Effector CD8-positive, alpha-beta T cell (primary cell): ENCODE measurements around the gene TM9SF4.

Experiments used
- DNase-seq: peaks from one replicate; lab custom pipeline; 2025; lab: John Stamatoyannopoulos, UW

Gene TM9SF4

DNA sequence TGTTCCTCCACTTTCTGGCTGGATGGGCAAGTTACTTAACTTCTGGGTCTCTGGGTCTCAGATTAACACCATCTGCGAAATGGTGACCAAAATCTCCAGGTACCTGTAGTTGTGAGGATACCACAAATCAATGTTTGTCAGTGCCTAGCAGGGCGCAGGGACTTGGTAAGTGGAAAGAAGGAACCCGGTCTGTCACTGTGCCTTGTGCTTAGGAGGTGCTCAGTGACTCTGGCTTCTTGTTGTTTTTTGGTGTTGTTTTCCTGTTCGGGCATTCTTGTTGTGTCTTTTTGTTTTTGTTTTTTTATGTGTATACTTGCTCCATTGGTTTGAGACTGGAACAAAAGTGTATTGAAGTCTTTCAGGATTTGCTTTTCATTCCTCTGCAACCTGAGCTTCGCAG is 17.8 kb downstream of the TM9SF4 start:
- no peak for DNase-seq

DNA sequence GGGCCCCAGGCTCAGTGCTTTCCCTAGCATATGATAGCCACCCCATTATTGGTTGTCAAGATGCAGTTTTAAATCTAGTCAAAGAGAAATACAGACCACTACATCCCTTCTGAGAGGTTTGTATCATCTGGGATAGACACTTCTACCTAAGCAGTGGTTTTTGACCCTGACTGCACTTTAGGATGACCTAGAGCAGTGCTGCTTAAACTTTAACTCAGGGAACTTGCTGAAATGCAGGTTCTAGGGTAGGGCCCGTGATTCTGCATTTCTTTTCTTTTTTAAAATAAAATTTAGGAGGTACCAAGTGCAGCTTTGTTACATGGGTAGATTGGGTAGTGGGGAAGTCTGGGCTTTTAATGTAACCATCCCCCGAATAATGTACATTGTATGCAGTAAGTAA is 18.7 kb downstream of the TM9SF4 start:
- DNase-seq: no peak

DNA sequence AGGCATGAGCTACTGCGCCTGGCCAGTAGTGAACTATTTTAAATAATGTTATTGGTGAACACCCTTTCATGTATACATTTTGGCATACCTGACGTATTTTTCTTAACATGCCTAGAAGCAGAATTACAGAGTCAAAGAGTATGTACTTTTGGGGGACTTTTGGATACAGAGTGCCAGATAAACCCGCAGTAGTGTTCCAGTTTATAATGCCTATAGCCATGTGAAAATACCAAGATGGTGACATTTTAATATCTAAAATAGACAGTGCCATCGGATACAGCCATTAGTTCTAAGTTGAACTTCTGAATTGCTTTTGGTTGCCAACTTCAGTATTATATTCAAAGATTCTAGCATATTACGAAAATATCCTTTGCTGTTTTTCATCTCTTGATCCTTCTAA is 20.3 kb downstream of the TM9SF4 start:
- no peak for DNase-seq

DNA sequence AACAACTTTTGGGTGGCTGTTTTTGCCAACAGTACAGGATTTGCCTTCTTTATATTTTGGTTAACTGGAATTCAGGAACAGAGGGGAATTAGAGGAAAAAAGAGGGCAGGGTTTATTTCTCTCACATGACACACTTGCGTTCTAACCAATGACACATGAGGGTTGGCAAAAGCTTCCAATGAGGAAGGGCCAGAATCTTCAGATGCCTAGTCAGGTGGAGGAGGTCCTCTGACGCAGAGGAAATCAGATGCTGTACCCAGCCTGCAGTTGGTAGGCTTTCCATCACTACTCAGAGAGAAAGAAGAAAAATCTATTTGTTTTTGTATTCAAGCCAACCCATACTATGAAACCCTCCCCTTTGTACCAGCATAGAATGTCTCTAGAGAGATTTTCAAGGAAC is 20.8 kb downstream of the TM9SF4 start:
- no peak for DNase-seq

DNA sequence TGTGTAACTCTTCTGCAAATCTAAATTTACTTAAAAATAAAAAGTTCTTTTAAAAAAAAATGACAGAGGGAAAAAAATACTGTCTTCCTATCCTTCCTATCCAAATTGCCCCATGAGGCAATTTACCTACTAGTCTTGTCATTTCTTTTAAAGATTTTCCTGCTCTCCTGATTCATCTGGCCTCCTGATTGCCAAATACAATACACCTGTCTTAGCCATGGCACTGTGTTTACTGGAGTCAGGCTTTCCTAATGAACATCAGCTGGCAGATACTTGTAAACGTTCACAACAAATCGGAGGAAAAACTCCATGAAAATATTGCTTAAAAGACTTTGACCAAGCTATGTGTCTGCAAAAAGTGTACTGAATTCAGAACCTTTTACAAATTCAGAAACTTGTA is 21.5 kb downstream of the TM9SF4 start:
- no peak for DNase-seq

DNA sequence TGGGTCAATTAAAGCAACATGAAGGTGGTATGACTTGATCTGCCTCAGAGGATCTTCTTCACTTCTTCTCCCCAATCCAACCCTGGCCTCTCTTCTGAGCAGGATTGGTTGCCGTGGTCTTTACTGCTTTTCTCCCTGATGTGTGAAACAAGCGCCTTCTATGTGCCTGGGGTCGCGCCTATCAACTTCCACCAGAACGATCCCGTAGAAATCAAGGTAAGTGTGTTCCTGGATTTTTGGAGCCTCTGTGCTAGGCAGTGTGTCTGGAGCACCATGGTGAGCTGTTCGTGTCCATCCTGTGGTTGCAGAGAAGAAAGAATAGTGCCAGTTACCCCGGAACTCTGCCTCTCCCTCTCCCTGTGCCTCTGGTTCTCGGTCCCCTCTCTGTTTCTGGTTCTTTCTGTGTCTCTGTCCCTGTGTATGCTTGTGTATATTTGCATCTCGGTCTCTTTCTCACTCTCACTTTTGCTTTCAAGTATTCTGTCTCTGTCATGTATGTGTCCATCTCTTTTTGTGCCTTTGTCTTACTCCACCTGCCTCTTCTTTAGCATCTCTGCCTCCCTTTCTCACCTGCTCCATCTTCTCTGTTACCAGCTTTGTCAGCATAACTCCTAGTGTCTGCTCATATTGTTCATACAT is 23.5 kb downstream of the TM9SF4 start:
- DNase-seq: no peak

DNA sequence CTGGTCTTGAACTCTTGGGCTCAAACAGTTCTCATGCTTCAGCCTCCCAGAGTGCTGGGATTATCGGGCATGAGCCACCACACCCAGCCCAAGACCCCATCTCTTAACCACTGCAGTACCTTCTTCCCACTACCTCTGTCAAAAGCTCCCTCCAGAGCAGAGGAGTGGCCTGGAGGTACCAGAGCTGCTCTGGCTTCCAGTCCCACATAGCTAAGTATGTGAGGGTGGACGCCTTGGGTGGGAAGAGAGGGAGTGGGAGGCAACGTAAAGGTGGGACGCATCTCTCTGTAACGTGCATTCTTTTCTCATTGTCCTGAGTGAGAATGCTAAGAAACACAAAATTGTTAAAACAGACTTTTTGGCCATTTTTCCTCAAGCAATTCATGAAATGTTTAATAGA is 24.5 kb downstream of the TM9SF4 start:
- no peak for DNase-seq

DNA sequence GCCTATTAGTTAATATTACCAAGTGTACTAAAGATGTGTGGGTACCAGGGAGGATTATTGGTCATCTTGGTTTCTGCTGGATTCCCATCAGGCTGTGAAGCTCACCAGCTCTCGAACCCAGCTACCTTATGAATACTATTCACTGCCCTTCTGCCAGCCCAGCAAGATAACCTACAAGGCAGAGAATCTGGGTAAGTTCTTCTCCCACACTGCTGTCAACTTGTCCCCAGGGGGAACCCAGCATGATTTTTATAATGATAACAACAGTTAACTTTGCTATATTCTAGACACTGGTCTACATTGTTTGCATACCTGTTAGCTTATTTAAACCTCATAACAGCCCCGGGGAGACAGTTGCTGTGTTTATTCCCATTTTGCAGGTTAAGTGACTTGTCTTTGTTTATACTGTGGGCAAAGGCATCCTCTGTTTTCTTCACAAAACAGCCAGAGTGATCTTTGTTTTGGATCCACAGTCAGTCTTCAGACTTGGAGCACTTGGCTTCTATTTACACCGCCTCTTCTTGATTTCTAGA is 26.5 kb downstream of the TM9SF4 start:
- DNase-seq: no peak

DNA sequence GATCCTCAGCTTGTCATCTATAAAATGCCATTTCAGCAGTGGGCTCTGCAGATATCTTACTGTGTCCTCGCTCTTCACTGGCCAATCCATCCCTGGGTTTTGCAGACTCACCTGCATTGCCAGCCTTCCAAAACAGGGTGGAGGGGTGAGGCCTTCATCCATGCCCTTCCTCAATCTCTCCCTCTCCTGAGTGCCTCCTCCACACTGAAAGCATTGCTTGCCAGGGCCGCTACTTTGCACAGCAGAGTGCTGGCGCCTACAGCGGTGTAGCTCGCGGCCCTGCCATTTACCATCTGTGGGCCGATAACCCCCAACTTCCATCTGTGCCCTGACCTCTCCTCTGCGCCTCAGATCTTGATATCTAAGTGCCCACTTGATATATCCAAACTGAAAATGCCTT is 29.4 kb downstream of the TM9SF4 start:
- DNase-seq: no peak

DNA sequence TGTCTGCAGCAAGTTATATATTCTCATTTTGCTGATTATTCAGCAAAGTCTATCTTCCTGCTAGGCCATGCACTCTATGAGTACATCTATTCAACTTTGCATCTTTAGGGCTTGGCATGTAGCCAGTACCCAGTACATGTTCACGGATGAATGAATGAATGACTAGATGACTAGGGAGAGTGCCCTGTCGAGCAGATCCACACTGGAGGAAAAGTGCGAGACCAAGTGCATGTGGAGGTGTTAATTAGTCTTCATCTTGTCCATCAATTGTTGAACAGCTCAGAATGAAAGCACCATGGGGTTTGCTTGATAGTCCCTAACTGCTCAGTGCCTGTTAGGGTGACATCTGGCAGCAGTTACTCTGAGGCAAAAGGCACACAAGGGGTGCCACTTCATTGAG is 30.4 kb downstream of the TM9SF4 start:
- DNase-seq: no peak

DNA sequence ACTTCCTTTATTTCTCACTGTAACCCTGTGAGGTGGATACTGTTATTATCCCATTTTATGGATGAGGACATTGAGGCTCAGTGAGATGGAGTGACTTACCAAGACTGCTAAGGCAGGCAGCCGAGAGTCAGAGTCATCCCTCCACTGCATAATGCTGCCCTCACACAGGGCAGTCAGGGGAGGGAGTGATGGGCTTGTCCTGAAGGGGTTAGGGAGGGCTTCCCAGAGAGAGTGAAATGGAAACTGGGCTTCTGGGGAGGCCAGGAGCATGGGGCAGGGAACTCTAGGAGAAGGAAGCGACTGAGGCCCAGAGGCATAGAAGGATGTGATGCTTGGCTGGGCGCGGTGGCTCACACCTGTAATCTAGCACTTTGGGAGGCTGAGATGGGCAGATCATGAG is 31.1 kb downstream of the TM9SF4 start:
- DNase-seq: no peak

DNA sequence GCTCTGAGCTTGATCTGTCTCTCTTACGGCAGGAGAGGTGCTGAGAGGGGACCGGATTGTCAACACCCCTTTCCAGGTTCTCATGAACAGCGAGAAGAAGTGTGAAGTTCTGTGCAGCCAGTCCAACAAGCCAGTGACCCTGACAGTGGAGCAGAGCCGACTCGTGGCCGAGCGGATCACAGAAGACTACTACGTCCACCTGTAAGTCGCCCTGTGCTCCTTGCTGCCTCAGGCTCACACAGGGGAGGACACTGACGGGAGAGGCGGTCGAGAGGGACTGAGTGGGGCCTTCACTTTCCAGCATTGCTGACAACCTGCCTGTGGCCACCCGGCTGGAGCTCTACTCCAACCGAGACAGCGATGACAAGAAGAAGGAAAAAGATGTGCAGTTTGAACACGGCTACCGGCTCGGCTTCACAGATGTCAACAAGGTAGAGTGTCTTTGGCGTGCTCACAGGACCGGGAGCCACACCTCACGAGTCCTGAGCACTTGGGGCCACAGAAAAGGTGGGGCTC is 32.0 kb downstream of the TM9SF4 start:
- no peak for DNase-seq

DNA sequence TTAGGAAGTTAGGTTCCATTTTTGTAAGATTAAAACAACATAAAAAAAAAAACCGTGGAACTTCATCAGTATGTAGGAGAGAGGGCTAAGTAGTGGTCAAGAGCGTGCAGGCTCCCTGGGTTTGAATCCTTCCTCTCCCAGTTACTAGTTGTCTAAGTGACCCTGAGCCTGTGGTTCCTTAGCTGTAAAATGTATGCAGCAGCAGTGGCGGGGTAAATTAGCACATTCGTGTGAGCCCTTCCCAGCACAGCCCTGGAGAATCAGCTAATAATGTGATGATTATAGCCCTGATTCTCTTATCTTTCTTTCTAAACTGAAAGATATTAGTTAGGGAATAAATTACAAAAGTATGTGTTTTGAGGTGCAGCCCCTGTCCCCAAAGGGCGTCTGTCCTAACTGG is 32.6 kb downstream of the TM9SF4 start:
- DNase-seq: no peak

DNA sequence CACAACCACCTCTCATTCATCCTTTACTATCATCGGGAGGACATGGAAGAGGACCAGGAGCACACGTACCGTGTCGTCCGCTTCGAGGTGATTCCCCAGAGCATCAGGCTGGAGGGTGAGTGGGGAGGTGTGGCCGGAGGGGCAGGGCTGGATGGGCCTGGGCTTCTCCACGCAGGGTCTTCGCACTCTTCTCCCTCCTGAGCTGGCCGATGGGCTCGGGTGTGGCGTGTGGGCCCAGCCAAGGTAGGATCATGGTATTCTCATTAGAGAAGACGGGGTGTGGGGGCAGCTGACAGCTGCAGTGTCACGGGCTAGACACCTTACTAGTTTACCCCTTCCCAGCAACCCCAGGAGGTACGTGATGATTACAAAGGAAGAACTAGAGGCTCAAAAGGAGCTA is 33.5 kb downstream of the TM9SF4 start:
- DNase-seq: no peak

DNA sequence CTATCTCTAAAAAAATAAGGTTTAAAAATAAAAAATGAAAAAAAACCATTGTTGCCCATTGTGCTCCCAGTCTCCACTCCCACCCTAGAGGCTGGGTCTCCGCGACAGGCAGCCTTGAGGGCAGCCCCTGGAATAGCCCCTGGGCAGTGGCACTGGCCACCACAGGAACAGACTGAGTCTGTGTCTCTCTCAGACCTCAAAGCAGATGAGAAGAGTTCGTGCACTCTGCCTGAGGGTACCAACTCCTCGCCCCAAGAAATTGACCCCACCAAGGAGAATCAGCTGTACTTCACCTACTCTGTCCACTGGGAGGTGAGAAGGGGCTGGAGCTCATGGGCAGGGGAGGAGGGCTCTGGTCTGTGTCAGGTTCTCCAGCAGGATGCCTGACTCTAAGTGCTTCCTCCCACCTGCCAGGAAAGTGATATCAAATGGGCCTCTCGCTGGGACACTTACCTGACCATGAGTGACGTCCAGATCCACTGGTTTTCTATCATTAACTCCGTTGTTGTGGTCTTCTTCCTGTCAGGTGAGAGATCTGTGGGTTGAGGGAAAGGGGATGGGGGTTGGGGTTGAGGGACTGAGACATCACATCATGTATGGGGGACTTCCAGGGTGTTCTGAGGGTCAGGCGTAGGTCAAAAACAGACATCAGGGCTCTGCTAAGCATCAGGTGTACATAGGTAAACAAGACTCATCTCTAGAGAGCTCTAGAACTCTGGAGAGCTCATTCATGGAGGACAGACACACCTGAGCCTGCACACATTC is 35.6 kb downstream of the TM9SF4 start:
- DNase-seq: no peak

DNA sequence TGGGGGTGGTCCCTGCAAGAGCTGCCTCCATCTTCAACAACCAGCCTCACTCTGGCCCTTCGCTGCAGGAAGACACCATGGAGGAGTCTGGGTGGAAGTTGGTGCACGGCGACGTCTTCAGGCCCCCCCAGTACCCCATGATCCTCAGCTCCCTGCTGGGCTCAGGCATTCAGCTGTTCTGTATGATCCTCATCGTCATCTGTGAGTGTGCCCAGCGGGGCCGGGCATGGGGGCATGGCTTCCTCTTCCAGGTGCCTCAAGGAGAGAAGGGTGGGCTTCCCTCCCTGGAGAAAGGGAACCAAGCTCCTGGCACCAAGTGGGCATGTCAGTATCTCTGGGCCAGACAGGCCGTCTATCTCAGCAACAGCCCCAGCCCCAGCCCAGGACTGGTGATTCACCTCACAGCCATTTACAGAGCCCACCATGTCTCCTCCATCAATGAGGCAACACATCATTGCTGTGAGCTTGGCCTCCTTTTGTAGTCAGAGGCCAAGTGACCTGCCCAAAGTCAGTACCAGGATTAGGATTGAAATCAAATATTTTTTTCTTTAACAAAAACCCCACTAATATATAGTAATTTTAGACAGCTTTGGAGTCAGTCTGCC is 40.2 kb downstream of the TM9SF4 start:
- no peak for DNase-seq

DNA sequence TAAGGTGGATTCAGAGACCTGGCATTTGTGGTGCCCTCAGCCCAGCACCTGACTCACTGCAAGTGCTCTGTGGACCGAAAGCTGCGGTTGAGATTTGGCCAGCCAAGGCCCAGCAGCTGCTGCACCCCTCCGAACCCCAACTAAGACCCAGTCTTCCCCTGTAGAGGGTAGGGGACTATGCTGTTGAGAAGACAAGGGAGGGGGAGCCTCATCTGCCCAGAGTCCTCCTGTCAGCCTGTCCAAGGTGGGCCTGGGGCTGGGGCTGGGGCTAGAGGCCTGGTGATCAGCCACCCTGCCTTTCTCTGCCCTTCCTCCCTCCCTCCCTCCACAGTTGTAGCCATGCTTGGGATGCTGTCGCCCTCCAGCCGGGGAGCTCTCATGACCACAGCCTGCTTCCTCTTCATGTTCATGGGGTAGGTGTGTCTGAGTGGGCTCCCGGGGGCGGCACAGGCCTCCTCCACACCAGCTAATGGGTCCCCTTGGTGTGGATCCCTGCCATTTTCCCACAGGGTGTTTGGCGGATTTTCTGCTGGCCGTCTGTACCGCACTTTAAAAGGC is 40.9 kb downstream of the TM9SF4 start:
- DNase-seq: no peak

DNA sequence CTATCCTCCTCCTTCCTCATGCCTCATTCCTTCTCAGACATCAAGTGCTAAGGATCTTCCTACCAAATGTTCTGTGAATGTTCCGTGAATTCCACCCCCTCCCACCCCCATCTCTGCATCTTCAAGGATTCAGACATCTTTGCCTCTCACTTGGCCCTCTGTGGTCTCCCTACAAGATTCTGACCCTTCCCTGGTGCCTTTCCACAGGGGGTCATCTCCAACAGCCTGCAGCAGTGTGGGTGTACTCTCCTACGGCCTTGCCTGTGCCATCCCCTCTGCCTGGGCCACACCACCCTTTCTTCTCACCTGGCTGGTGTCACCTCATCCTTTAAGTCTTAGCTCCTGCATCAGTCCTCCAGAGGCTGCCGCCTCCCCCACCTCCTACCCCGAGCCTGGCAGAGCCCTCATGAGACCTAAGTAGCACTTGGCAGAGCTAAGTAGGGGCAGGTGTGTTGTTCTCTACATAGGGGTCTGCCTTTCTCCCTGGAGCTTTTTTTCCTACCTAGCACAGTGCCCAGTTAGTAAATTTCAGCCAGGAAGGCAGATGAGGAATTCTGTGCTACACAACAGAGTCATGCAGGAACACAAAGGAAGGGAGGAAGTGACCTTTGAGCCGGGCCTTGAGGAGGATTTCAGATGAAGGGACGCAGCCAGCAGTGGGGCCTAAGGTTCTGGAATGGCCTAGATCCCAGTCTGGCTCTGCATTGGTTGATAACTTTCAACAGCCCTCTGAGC is 43.1 kb downstream of the TM9SF4 start:
- no peak for DNase-seq

DNA sequence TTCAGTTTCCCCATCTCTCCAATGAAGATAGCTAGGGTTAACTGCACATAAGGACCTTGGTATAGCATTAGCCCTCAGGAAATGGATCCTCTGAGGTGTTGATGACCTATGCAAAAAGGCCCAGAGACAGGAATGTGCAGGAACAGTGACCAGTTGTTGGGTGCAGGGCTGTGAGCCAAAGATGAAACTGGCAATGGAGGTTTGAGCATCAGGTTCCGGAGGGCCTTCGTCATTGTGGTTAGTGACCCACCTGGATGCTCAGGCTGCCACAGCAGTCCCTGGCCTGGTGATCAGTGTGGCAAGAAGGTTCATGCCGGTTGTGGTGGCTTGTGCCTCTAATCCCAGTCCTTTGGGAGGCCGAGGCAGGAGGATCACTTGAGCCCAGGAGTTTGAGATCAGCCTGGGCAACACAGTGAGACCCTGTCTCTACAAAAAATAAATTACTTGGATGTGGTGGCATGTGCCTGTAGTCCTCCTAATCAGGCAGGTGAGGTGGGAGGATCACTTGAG is 43.7 kb downstream of the TM9SF4 start:
- no peak for DNase-seq

DNA sequence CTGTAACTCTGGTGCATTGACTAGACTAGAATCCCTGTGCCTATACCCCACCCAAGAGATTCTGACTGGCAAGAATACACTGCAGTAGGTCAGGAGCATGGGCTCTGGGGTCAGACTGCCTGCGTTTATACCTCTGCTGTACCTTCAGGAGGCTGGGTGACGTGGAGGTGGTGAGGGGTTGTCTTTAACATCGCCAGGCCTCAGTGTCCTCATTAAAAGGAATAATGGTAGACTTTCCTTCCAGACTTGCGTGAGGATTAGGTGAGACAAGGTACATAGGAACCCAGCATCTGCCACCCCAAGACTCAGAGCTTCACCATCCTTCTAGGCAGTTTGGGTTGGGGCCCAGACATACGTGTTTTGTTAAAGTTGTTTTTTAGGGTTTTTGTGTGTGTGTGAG is 44.3 kb downstream of the TM9SF4 start:
- no peak for DNase-seq
